IPS-18a (cell line): ENCODE measurements around the gene TMEM9B.

Source experiments
- H3K27ac ChIP-seq: one replicate; pipeline ENCODE4 v1.5.1; 2013; ENCODE audit warnings: low read length
- H3K27me3 ChIP-seq: one replicate; pipeline ENCODE4 v1.6.1; 2013; ENCODE audit warnings: mild to moderate bottlenecking, low read length; ENCODE audit not compliant: control insufficient read depth, insufficient read depth
- H3K36me3 ChIP-seq: one replicate; pipeline ENCODE4 v1.6.1; 2013; ENCODE audit warnings: low read depth, low read length; ENCODE audit not compliant: control insufficient read depth
- H3K4me1 ChIP-seq: one replicate; pipeline ENCODE4 v1.6.1; 2013; ENCODE audit warnings: low read depth, low read length; ENCODE audit not compliant: control insufficient read depth
- H3K4me3 ChIP-seq: one replicate; pipeline ENCODE4 v1.5.1; 2013; ENCODE audit warnings: low read length
- H3K9ac ChIP-seq: one replicate; pipeline ENCODE4 v1.6.1; 2013; ENCODE audit warnings: mild to moderate bottlenecking, low read length, moderate library complexity
- H3K9me3 ChIP-seq: one replicate; pipeline ENCODE4 v1.6.1; 2013; ENCODE audit warnings: low read depth, low read length; ENCODE audit not compliant: control insufficient read depth

The TMEM9B gene

GRCh38 chr11:8971196-8971923 is 7.1 kb upstream of the TMEM9B start:
- no peak overlapping the region for H3K4me3 ChIP-seq
- no peak overlapping the region for H3K27ac ChIP-seq
- H3K27me3 ChIP-seq = no peaks in the 10 kb centered on the region
- no peaks in the 10 kb centered on the region for H3K9me3 ChIP-seq
- H3K36me3 ChIP-seq = no peaks in the 10 kb centered on the region
- H3K9ac ChIP-seq = no peak overlapping the region
- no peaks in the 10 kb centered on the region for H3K4me1 ChIP-seq

GRCh38 chr11:8967184-8967583 is 2.9 kb upstream of the TMEM9B start:
- H3K27me3 ChIP-seq = no peaks in the 10 kb centered on the region
- no peak overlapping the region for H3K27ac ChIP-seq
- H3K4me3 ChIP-seq = no peak overlapping the region
- no peaks in the 10 kb centered on the region for H3K36me3 ChIP-seq
- peaks cover 3% of the 10 kb centered on the region for H3K4me1 ChIP-seq
- no peak overlapping the region for H3K9ac ChIP-seq
- no peaks in the 10 kb centered on the region for H3K9me3 ChIP-seq

GRCh38 chr11:8963569-8964323 is 496 bp downstream of the TMEM9B start:
- Histone ChIP-seq H3K9me3 (no peaks in the 10 kb centered on the region), H3K9ac (peak overlapping the region; percentile 63), H3K27ac (no peak overlapping the region), H3K27me3 (no peaks in the 10 kb centered on the region), H3K4me3 (peak overlapping the region; percentile 75), H3K36me3 (no peaks in the 10 kb centered on the region), H3K4me1 (peaks cover 5% of the 10 kb centered on the region)

GRCh38 chr11:8962841-8963240 is 1.4 kb downstream of the TMEM9B start:
- H3K9ac ChIP-seq = no peak overlapping the region
- H3K27ac ChIP-seq = no peak overlapping the region
- no peak overlapping the region for H3K4me3 ChIP-seq
- H3K27me3 ChIP-seq = no peaks in the 10 kb centered on the region
- H3K9me3 ChIP-seq = no peaks in the 10 kb centered on the region
- H3K36me3 ChIP-seq = no peaks in the 10 kb centered on the region
- H3K4me1 ChIP-seq = peaks cover 5% of the 10 kb centered on the region

GRCh38 chr11:8961401-8961800 is 2.8 kb downstream of the TMEM9B start:
- H3K9ac ChIP-seq = no peak overlapping the region
- H3K27ac ChIP-seq = no peak overlapping the region
- no peaks in the 10 kb centered on the region for H3K36me3 ChIP-seq
- no peaks in the 10 kb centered on the region for H3K9me3 ChIP-seq
- peaks cover 5% of the 10 kb centered on the region for H3K4me1 ChIP-seq
- no peak overlapping the region for H3K4me3 ChIP-seq
- no peaks in the 10 kb centered on the region for H3K27me3 ChIP-seq

- Histone ChIP-seq H3K27me3 (no peaks in the 10 kb centered on the region), H3K27ac (no peak overlapping the region), H3K9ac (no peak overlapping the region), H3K36me3 (no peaks in the 10 kb centered on the region), H3K4me1 (peaks cover 3% of the 10 kb centered on the region), H3K9me3 (no peaks in the 10 kb centered on the region), H3K4me3 (no peak overlapping the region)
Observed at GRCh38 chr11:8959546-8960166, 4.6 kb downstream of the TMEM9B start.

GRCh38 chr11:8956860-8957259 is 7.4 kb downstream of the TMEM9B start:
- Histone ChIP-seq H3K9me3 (no peaks in the 10 kb centered on the region), H3K36me3 (peaks cover 4% of the 10 kb centered on the region), H3K27ac (no peak overlapping the region), H3K9ac (no peak overlapping the region), H3K27me3 (no peaks in the 10 kb centered on the region), H3K4me1 (peaks cover 3% of the 10 kb centered on the region), H3K4me3 (no peak overlapping the region)

- Histone ChIP-seq H3K9me3 (no peaks in the 10 kb centered on the region), H3K27ac (no peak overlapping the region), H3K4me1 (no peaks in the 10 kb centered on the region), H3K9ac (no peak overlapping the region), H3K36me3 (peaks cover 3% of the 10 kb centered on the region), H3K27me3 (no peaks in the 10 kb centered on the region), H3K4me3 (no peak overlapping the region)
Observed at GRCh38 chr11:8948886-8949285, 15.4 kb downstream of the TMEM9B start.

- Histone ChIP-seq H3K9me3 (no peaks in the 10 kb centered on the region), H3K4me1 (no peaks in the 10 kb centered on the region), H3K4me3 (no peak overlapping the region), H3K27ac (no peak overlapping the region), H3K36me3 (no peaks in the 10 kb centered on the region), H3K27me3 (no peaks in the 10 kb centered on the region), H3K9ac (no peak overlapping the region)
Observed at GRCh38 chr11:8947230-8947943, 16.9 kb downstream of the TMEM9B start.

- H3K9ac ChIP-seq = no peak within 1 kb of the TSS
- H3K27me3 ChIP-seq = no peaks in the 10 kb centered on the region
- H3K9me3 ChIP-seq = no peaks in the 10 kb centered on the region
- no peak within 1 kb of the TSS for H3K4me3 ChIP-seq
- H3K4me1 ChIP-seq = no peaks in the 10 kb centered on the region
- H3K27ac ChIP-seq = no peak within 1 kb of the TSS
- no peaks in the 10 kb centered on the region for H3K36me3 ChIP-seq
Observed at GRCh38 chr11:8942518-8943066, 21.6 kb downstream of the TMEM9B start, which contains the start of gene ASCL3. Gene ASCL3 (minus strand): TSS chr11:8943016. CDS start chr11:8938161, 4,855 bp downstream.
